Esophagus muscularis mucosa (tissue), 4 donors: ENCODE results near the gene VSTM2B.

ENCODE experiments used
- EP300 ChIP-seq: sonication (generic); formaldehyde crosslinking; IDR thresholded peaks from one replicate; pipeline ENCODE4 v1.6.1; 2017; ENCODE audit warnings: antibody characterized with exemption
- POLR2A ChIP-seq: fragments of 450-650 bp; IDR thresholded peaks from one replicate; pipeline ENCODE4 v1.6.1; 2017; ENCODE audit warnings: antibody characterized with exemption, moderate library complexity, mild to moderate bottlenecking, low read depth
- POLR2AphosphoS5 ChIP-seq, 2 donors: sonication (generic); formaldehyde crosslinking; IDR thresholded peaks; one replicate each; pipeline ENCODE4 v1.6.1; 2017; ENCODE audit warnings: antibody characterized with exemption in 2 of 2
- TF ChIP-seq, protein P1 (sequence below), 3 experiments: fragments of 200-600 bp in 2 of 3; fragments of 450-650 bp in 1 of 3; sonication (generic) in 2 of 3; IDR thresholded peaks; one replicate each; pipeline ENCODE4 v1.5.1; 2017 to 2019; ENCODE audit warnings: antibody characterized with exemption in 3 of 3, mild to moderate bottlenecking in 2 of 3, moderate library complexity in 1 of 3

DNA sequence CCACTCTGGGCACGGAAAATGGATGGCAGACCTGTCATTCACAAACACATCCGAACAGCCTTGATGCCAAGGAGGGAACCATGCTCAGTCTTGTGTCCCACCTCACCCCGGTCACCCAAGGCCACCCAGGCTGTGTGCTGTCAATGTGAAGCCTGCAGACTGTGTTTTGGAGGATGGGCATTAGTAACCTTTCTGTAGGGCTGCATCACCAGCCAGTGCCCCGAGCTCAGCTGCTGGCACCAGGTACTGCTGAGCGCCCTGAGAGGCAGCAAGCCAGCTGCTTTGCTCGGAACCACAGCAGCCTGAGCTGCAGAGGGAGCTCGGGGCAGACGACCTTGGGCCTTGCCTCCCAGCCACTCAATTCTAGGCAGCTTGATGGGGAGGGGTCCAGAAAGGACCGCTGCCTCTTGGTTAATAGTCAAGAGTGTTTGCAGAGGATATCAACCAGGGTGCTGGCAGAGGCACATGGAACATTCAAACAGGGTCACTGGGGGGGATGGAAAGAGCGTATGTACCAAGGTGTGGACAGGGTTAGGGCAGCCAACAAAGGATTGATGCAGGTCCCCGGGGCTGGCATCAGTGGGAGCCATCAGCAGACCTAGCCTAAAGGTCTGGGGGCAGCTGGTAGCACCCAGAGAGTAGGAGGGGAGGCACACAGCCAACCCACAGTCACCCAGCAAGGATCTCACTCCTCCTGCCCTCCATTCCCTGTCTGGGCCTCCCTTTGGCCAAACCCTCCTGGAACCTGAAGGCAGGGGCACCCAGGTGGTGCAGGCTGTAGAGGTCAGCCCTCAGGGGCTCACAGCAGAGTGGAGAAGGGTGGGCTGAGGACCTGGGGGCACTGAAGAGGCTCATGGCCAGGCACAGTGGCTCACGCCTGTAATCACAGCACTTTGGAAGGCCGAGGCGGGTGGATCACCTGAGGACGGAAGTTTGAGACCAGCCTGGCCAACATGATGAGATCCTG, 8.1 kb downstream of the VSTM2B start:
- TF ChIP-seq, protein P1, sequence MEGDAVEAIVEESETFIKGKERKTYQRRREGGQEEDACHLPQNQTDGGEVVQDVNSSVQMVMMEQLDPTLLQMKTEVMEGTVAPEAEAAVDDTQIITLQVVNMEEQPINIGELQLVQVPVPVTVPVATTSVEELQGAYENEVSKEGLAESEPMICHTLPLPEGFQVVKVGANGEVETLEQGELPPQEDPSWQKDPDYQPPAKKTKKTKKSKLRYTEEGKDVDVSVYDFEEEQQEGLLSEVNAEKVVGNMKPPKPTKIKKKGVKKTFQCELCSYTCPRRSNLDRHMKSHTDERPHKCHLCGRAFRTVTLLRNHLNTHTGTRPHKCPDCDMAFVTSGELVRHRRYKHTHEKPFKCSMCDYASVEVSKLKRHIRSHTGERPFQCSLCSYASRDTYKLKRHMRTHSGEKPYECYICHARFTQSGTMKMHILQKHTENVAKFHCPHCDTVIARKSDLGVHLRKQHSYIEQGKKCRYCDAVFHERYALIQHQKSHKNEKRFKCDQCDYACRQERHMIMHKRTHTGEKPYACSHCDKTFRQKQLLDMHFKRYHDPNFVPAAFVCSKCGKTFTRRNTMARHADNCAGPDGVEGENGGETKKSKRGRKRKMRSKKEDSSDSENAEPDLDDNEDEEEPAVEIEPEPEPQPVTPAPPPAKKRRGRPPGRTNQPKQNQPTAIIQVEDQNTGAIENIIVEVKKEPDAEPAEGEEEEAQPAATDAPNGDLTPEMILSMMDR (IDR thresholded peaks at IDR 0.05) = no peak
- TF ChIP-seq POLR2A (no peak), POLR2AphosphoS5 (IDR thresholded peaks at IDR 0.05) (no peak), EP300 (no peak)
